ENCODE results near the gene MYT1. TPM values are rescaled to one million over a fixed set of nuclear protein-coding genes. Genes with fewer than 3 reads are reported as not detected.

Gene MYT1
- total and polyA plus RNA-seq, 2 of the 8 experiments (the other 6 are each of a cell fraction or from before 2014, with no cell fraction given) = 0.63 to 2.0 TPM

- 91% methylated on average over 4 of the region's 4 CpGs; no CpG with 5 or more reads in 1 of the 2 experiments for WGBS, 2 experiments (ENCODE audit: extremely low coverage in 1 of 2, insufficient coverage in 1 of 2, insufficient read length in 1 of 2, insufficient replicate concordance in 2 of 2, low coverage in 1 of 2, low lambda C conversion rate in 2 of 2, missing lambda C conversion rate in 1 of 2)
- Histone ChIP-seq H3K4me1 (replicated peaks in 1 of 4; ENCODE audit: control insufficient read depth in 3 of 4, insufficient read depth in 4 of 4, low read length in 3 of 4) (peaks cover 0 to 3% (median under 1%) of the 10 kb centered on the region in 4 experiments; a peak in 3 of 7 replicates), H2BK120ac (replicated peaks; ENCODE audit: low read depth, low read length) (no peak overlapping the region), H2BK15ac (ENCODE audit: low read length) (no peak overlapping the region), H3K9me3 (ENCODE audit: insufficient read depth in 2 of 2, low read depth in 1 of 2, low read length in 1 of 2) (no peaks in the 10 kb centered on the region), H3K18ac (ENCODE audit: extremely low read depth, low read length) (no peak overlapping the region), H3K56ac (replicated peaks; ENCODE audit: insufficient read length, low read depth, low read length) (no peak overlapping the region), H3K36me3 (ENCODE audit: control insufficient read depth in 2 of 4, insufficient read depth in 4 of 4, low read length in 3 of 4) (peaks cover 0 to 9% (median 2%) of the 10 kb centered on the region in 4 experiments; a peak in 3 of 8 replicates), H3K27ac (ENCODE audit: low read depth, low read length) (no peak overlapping the region), H3K4ac (replicated peaks; ENCODE audit: insufficient read length, low read depth, low read length) (no peak overlapping the region), H4K91ac (replicated peaks; ENCODE audit: insufficient read length, low read length) (no peak overlapping the region), H3K23ac (ENCODE audit: insufficient read length) (no peak overlapping the region), H3K4me3 (ENCODE audit: extremely low read depth in 1 of 4, insufficient read depth in 2 of 4, low read depth in 3 of 4, low read length in 4 of 4) (no peak overlapping the region), H3K79me1 (ENCODE audit: low read depth, low read length) (no peaks in the 10 kb centered on the region; the same call in 1 of the 2 replicates), H3K9ac (replicated peaks in 1 of 4; ENCODE audit: extremely low read depth in 1 of 4, low read depth in 3 of 4, low read length in 3 of 4) (peak overlapping the region in 1 of 4 experiments; percentile 10; a peak in 1 of 7 replicates), H3K79me2 (ENCODE audit: control insufficient read depth in 1 of 2, insufficient read depth in 2 of 2, low read length in 2 of 2) (peaks cover 0 to 11% of the 10 kb centered on the region in 2 experiments; a peak in 2 of 4 replicates), H4K20me1 (replicated peaks in 1 of 2; ENCODE audit: control insufficient read depth in 1 of 2, insufficient read depth in 2 of 2, low read length in 2 of 2) (peaks cover 4 to 7% of the 10 kb centered on the region in 2 experiments), H3K27me3 (replicated peaks in 1 of 4; ENCODE audit: control insufficient read depth in 3 of 4, extremely low read depth in 1 of 4, insufficient read depth in 3 of 4, low read length in 3 of 4) (no peaks in the 10 kb centered on the region), H2BK12ac (ENCODE audit: low read depth, low read length) (no peak overlapping the region), H4K5ac (ENCODE audit: insufficient read length, low read depth, low read length) (no peak overlapping the region), H2BK20ac (ENCODE audit: low read length) (no peak overlapping the region), H2AK5ac (ENCODE audit: low read depth, low read length) (no peak overlapping the region), H2AFZ (ENCODE audit: low read length) (no peak overlapping the region), H3K23me2 (ENCODE audit: low read depth, low read length) (no peaks in the 10 kb centered on the region), H4K8ac (ENCODE audit: extremely low read depth, insufficient read depth, low read length) (no peak overlapping the region), H2BK5ac (ENCODE audit: low read depth, low read length) (no peak overlapping the region), H3K4me2 (ENCODE audit: insufficient read depth in 1 of 2, low read depth in 2 of 2, low read length in 2 of 2) (no peak overlapping the region), H3K14ac (ENCODE audit: insufficient read length) (no peak overlapping the region)
- ChIA-PET CTCF (ENCODE audit: partially characterized antibody) (no interaction called here), POLR2A (ENCODE audit: partially characterized antibody) (no interaction called here)
- DNase-seq (ENCODE audit: low read depth in 1 of 2, low spot score in 2 of 2) (no peak), FAIRE-seq (no peak)
- TF ChIP-seq EGR1 (IDR thresholded peaks at IDR 0.05; ENCODE audit: borderline replicate concordance, low read depth, low read length) = no peak
- no peak for TF ChIP-seq SIN3A (conservative IDR thresholded peaks at IDR 0.05 in 1 of 2, IDR thresholded peaks at IDR 0.05 in 1 of 2; ENCODE audit: low read depth in 1 of 2, low read length in 2 of 2)
- no peak for TF ChIP-seq SAP30 (IDR thresholded peaks at IDR 0.05; ENCODE audit: insufficient read depth, insufficient replicate concordance, low read length)
- TF ChIP-seq TAF1 (IDR thresholded peaks at IDR 0.05; ENCODE audit: low read depth, low read length) = no peak
- TF ChIP-seq HDAC2 (IDR thresholded peaks at IDR 0.05; ENCODE audit: borderline replicate concordance in 1 of 2, low read depth in 2 of 2, low read length in 2 of 2) = no peak
- TF ChIP-seq MAFK (IDR thresholded peaks at IDR 0.05; ENCODE audit: low read depth, low read length) = no peak
- no peak for TF ChIP-seq MAX (IDR thresholded peaks at IDR 0.05)
- no peak for TF ChIP-seq RXRA (IDR thresholded peaks at IDR 0.05; ENCODE audit: insufficient read depth, low read depth, low read length)
- no peak for TF ChIP-seq TBP (IDR thresholded peaks at IDR 0.05; ENCODE audit: low read depth, low read length)
- no peak for TF ChIP-seq RBBP5 (IDR thresholded peaks at IDR 0.05; ENCODE audit: borderline replicate concordance, low read depth, low read length)
- TF ChIP-seq BRCA1 (IDR thresholded peaks at IDR 0.05; ENCODE audit: low read depth, low read length) = no peak
These were observed 99.8 kb downstream of the MYT1 start for GRCh38 chr20:64264091-64264490.

All from H1 (cell line).